OCI-LY7 (cell line): ENCODE results near the gene ABHD16B. TPM values are rescaled to one million over a fixed set of nuclear protein-coding genes. Genes with fewer than 3 reads are reported as not detected.

ENCODE experiments used
- BruUV-seq: library from RNA; stranded (reverse); fragments of 400-500 nt; replicated peaks from 2 replicates; lab custom pipeline; 2021; lab: Mats Ljungman, UMichigan
- CTCF ChIA-PET: fragments of 300-600 bp; sonication (Branson Sonifier 250); formaldehyde crosslinking; loops from one replicate; lab custom pipeline; 2022; ENCODE audit warnings: antibody characterized with exemption; ENCODE audit not compliant: unreplicated experiment; lab: Charles Lee
- POLR2A ChIA-PET: fragments of 300-600 bp; sonication (Branson Sonifier 250); formaldehyde crosslinking; loops from one replicate; lab custom pipeline; 2022; ENCODE audit warnings: antibody characterized with exemption; lab: Charles Lee
- DNase-seq: peaks from one replicate; pipeline ENCODE4 v3.0.0-alpha.2; 2015; ENCODE audit warnings: low spot score
- H2AFZ ChIP-seq: fragments of 200-600 bp; sonication (generic), shearing (Covaris generic); 2 replicates; pipeline ENCODE4 v1.6.1; 2014; ENCODE audit warnings: mild to moderate bottlenecking, antibody characterized with exemption, low read length, moderate library complexity
- H3K27ac ChIP-seq: fragments of 200-600 bp; sonication (generic); 2 replicates; pipeline ENCODE4 v1.5.1; 2014; ENCODE audit warnings: mixed run types, low read depth, mild to moderate bottlenecking, moderate library complexity, low read length, inconsistent platforms; ENCODE audit not compliant: poor library complexity, severe bottlenecking
- H3K36me3 ChIP-seq: fragments of 200-600 bp; sonication (generic); 2 replicates; pipeline ENCODE4 v1.6.1; 2014; ENCODE audit warnings: mild to moderate bottlenecking, antibody characterized with exemption, low read length, moderate library complexity, mixed read lengths; ENCODE audit not compliant: insufficient read depth
- H3K4me1 ChIP-seq: fragments of 200-600 bp; sonication (generic); 2 replicates; pipeline ENCODE4 v1.5.1; 2014; ENCODE audit warnings: mild to moderate bottlenecking, low read length; ENCODE audit not compliant: insufficient read depth, poor library complexity, severe bottlenecking
- H3K4me2 ChIP-seq: fragments of 200-600 bp; sonication (generic); 2 replicates; pipeline ENCODE4 v1.6.1; 2014; ENCODE audit warnings: mild to moderate bottlenecking, low read length
- H3K4me3 ChIP-seq: fragments of 200-600 bp; sonication (generic); 2 replicates; pipeline ENCODE4 v1.5.1; 2014; ENCODE audit warnings: mild to moderate bottlenecking, low read depth, low read length; ENCODE audit not compliant: poor library complexity, severe bottlenecking
- H3K79me2 ChIP-seq: fragments of 200-600 bp; sonication (generic); 2 replicates; pipeline ENCODE4 v1.6.1; 2016; ENCODE audit warnings: low read depth, mild to moderate bottlenecking, low read length, moderate library complexity, mixed read lengths; ENCODE audit not compliant: insufficient read depth
- H3K9me2 ChIP-seq: fragments of 200-600 bp; sonication (generic); 2 replicates; pipeline ENCODE4 v1.6.1; 2016; ENCODE audit warnings: mild to moderate bottlenecking, low read length, mixed read lengths; ENCODE audit not compliant: insufficient read depth
- H3K9me3 ChIP-seq: fragments of 200-600 bp; sonication (generic); 2 replicates; pipeline ENCODE4 v1.6.1; 2014; ENCODE audit warnings: mild to moderate bottlenecking, mixed run types, low read length, mixed read lengths
- H4K20me1 ChIP-seq: fragments of 200-600 bp; sonication (generic); 2 replicates; pipeline ENCODE4 v1.6.1; 2014; ENCODE audit warnings: mild to moderate bottlenecking, antibody characterized with exemption, low read length, moderate library complexity, mixed read lengths; ENCODE audit not compliant: insufficient read depth
- CTCF ChIP-seq: fragments of 200-600 bp; sonication (generic); conservative IDR thresholded peaks from 2 replicates; pipeline ENCODE4 v1.5.1; 2014; ENCODE audit warnings: mild to moderate bottlenecking, antibody characterized with exemption, low read length, moderate library complexity, mixed read lengths
- EZH2phosphoT487 ChIP-seq: fragments of 200-600 bp; sonication (generic); IDR thresholded peaks from 2 replicates; pipeline ENCODE4 v1.6.1; 2018; ENCODE audit warnings: low read depth, borderline replicate concordance, mild to moderate bottlenecking, mixed run types, antibody characterized with exemption, low read length, moderate library complexity, mixed read lengths
- intact Hi-C: fragments of 100-400 bp; cut with micrococcal nuclease; formaldehyde crosslinking; loops from one replicate; pipeline ENCODE4 v1.10.0; 2022; ENCODE audit not compliant: unreplicated experiment
- total RNA-seq, 2 experiments: library from RNA; depleted of rRNA in 1 of 2; stranded (reverse); fragments of >200 nt in 1 of 2; shearing (Covaris generic) in 1 of 2; gene quantifications; 2 replicates each; pipeline ENCODE4 v1.2.3, GENCODE V29; 2014 to 2022

Gene ABHD16B
- total RNA-seq, 2 experiments from 2014 or later: 0.29 TPM; not detected in 1

DNA sequence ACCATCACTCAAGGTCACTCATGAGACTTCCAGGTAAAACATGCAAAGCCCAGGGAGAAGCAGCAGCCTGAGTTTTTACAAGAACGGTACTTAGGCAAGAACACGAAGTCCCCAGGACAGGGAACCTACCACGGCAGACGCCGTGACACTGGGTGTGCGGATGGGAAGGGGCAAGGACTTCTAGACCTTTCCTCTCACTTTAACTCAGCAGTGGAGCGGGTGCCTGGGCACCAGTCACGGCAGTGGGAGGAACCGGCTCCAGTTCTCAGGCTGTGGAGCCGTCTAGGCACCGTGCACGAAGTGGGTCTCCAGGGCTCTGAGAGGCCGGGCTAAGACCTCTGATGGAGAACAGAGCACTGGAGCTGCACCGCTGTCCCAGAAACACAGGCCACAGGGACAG lies 32.8 kb upstream of the ABHD16B start:
- intact Hi-C loops: no loop called here
- no peak for DNase-seq
- no peaks in the 10 kb centered on the region for H3K9me3 ChIP-seq
- no peak overlapping the region for H3K4me3 ChIP-seq
- no peaks in the 10 kb centered on the region for H3K79me2 ChIP-seq
- no peak overlapping the region for H3K27ac ChIP-seq
- no peaks in the 10 kb centered on the region for H3K36me3 ChIP-seq
- no peak overlapping the region for H2AFZ ChIP-seq
- no TSS peak for BruUV-seq
- H4K20me1 ChIP-seq: no peaks in the 10 kb centered on the region
- H3K9me2 ChIP-seq: no peaks in the 10 kb centered on the region
- peaks cover 6% of the 10 kb centered on the region for H3K4me1 ChIP-seq
- TF ChIP-seq CTCF (no peak), EZH2phosphoT487 (no peak)
- ChIA-PET POLR2A (no interaction called here), CTCF (no interaction called here)
- no peak overlapping the region for H3K4me2 ChIP-seq

DNA sequence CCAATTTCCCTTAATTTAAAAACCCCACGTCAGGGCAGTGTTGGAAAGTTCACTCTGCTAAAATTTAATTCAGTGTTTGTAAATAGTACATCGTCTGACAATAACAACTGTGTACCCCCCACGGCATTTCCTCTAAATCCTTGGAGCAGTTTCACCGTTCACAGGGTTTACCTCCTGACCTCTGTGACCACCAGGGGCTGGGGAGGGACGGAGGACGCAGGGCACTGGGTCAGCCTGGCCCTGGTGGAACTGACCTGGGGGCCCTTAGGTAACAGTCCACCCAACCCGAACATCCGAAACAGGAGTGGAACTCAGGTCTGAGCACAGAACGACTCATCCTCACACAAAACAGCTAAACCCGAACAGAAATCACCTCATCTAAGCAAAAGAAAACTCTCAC lies 32.3 kb upstream of the ABHD16B start:
- intact Hi-C loops: no loop called here

DNA sequence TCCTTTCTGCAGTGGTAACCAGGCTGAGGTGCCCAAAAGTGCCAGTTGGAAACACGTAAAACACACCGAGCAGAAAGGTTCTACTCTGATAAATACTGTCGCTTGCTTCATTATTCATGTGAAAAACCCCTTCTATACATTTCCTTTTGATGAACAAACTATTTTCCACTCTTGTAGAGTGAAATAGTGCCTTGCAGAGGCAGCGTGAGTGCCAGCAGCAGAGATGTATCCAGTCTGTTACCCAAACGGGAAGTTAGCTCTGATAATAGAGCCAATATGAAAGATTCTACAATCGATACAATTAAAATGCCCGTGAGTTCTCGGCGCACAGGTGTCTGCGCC lies 31.7 kb upstream of the ABHD16B start:
- Histone ChIP-seq H3K4me3 (peak overlapping the region; percentile 51), H4K20me1 (no peaks in the 10 kb centered on the region), H3K27ac (no peak overlapping the region), H3K9me2 (no peaks in the 10 kb centered on the region), H3K79me2 (no peaks in the 10 kb centered on the region), H3K4me2 (peak overlapping the region; percentile 56), H3K4me1 (peaks cover 6% of the 10 kb centered on the region), H2AFZ (peak overlapping the region; percentile 22; the same call in 1 of the 2 replicates), H3K9me3 (no peaks in the 10 kb centered on the region), H3K36me3 (no peaks in the 10 kb centered on the region)
- no peak for TF ChIP-seq EZH2phosphoT487
- TF ChIP-seq CTCF: no peak
- intact Hi-C loops: no loop called here
- no TSS peak for BruUV-seq
- ChIA-PET POLR2A (no interaction called here), CTCF (no interaction called here)
- no peak for DNase-seq

More for the DNA sequence above, 32.3 kb upstream of the ABHD16B start:
- no TSS peak for BruUV-seq
- Histone ChIP-seq H4K20me1 (no peaks in the 10 kb centered on the region), H2AFZ (no peak overlapping the region), H3K9me2 (no peaks in the 10 kb centered on the region), H3K4me2 (no peak overlapping the region), H3K4me1 (peaks cover 6% of the 10 kb centered on the region), H3K9me3 (no peaks in the 10 kb centered on the region), H3K27ac (no peak overlapping the region), H3K36me3 (no peaks in the 10 kb centered on the region), H3K4me3 (no peak overlapping the region), H3K79me2 (no peaks in the 10 kb centered on the region)
- CTCF ChIA-PET: interaction anchor here (0.6 kb wide), 1 partner anchor 327 kb away, joined by 3 read pairs; no protein-coding TSS in a partner anchor
- POLR2A ChIA-PET: no interaction called here
- DNase-seq: no peak
- TF ChIP-seq CTCF: no peak
